ENCODE results near the gene SPATA16. TPM values are rescaled to one million over a fixed set of nuclear protein-coding genes. Genes with fewer than 3 reads are reported as not detected.
"Not testable (repeated sequence)": the region's sequence is repeated elsewhere in the genome, so short reads cannot be mapped to it uniquely, and the experiment has no call there.

SPATA16 gene, protein sequence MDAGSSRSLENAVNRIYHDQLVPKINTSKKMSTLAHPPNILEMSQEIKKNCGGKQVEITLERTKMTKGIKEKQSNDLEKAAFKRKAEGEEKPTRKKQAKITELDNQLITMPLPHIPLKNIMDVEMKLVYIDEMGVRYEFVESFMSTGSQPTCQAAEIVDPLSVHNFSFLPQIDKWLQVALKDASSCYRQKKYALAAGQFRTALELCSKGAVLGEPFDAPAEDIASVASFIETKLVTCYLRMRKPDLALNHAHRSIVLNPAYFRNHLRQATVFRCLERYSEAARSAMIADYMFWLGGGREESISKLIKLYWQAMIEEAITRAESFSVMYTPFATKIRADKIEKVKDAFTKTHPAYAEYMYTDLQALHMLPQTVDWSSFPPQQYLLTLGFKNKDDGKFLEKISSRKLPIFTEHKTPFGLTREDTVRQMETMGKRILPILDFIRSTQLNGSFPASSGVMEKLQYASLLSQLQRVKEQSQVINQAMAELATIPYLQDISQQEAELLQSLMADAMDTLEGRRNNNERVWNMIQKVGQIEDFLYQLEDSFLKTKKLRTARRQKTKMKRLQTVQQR
- not detected for total RNA-seq

DNA sequence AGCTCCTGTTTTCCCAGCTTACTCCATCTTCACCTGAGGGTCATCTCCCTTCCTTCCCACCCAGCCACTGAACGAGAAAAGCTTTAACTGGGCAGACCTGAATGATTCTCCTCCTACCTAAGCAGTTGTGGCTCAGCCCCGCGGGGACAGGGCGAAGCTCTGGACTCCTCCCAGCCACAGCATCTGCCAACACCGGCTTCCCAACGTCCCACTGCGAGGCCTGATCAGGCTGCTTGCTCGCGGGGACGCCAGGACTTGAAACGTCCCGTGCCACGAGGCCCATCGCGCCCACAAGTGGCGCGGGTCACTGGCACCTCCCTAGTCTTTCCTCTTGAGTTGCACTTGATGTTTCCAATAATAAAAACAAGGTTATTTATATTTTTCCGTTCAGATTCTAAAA lies at the start of gene SPATA16:
Gene SPATA16, minus strand, starts transcription at position 250 of the 400 bp plus-strand sequence. CDS start 23,504 bp downstream, outside the sequence.
- Histone ChIP-seq H3K4me1 (ENCODE audit: control insufficient read depth in 1 of 2, low read depth in 2 of 2) (no peaks in the 10 kb centered on the region), H3K9me3 (no peaks in the 10 kb centered on the region), H3K36me3 (no peaks in the 10 kb centered on the region), H3K27ac (no peak within 1 kb of the TSS), H3K4me3 (no peak within 1 kb of the TSS), H3K27me3 (replicated peaks; ENCODE audit: insufficient read depth) (no peaks in the 10 kb centered on the region)
- TF ChIP-seq, protein P1, sequence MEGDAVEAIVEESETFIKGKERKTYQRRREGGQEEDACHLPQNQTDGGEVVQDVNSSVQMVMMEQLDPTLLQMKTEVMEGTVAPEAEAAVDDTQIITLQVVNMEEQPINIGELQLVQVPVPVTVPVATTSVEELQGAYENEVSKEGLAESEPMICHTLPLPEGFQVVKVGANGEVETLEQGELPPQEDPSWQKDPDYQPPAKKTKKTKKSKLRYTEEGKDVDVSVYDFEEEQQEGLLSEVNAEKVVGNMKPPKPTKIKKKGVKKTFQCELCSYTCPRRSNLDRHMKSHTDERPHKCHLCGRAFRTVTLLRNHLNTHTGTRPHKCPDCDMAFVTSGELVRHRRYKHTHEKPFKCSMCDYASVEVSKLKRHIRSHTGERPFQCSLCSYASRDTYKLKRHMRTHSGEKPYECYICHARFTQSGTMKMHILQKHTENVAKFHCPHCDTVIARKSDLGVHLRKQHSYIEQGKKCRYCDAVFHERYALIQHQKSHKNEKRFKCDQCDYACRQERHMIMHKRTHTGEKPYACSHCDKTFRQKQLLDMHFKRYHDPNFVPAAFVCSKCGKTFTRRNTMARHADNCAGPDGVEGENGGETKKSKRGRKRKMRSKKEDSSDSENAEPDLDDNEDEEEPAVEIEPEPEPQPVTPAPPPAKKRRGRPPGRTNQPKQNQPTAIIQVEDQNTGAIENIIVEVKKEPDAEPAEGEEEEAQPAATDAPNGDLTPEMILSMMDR (IDR thresholded peaks at IDR 0.05), result no peak
- DNase-seq (ENCODE audit: low spot score) (no peak), ATAC-seq (ENCODE audit: insufficient number of reproducible peaks, low FRiP score, low read depth) (no peak)

DNA sequence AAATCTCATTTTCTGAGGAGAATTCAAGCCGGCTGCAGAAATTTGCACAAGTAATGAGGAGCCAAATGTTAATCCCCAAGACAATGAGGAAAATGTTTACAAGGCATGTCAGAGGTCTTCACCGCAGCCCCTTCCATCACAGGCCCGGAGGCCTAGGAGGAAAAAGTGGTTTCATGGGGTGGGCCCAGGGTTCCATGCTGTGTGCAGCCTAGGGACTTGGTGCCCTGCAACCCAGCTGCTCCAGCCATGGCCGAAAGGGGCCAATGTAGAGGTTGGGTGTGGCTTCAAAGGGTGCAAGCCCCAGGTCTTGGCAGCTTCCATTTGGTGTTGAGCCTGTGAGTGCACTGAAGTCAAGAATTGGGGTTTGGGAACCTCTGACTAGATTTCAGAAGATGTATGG lies 42.0 kb upstream of the SPATA16 start:
- H3K36me3 ChIP-seq; H3K9me3 ChIP-seq; H3K27ac ChIP-seq; DNase-seq (ENCODE audit: low spot score); H3K4me3 ChIP-seq; H3K4me1 ChIP-seq (ENCODE audit: control insufficient read depth in 1 of 2, low read depth in 2 of 2); H3K27me3 ChIP-seq (replicated peaks; ENCODE audit: insufficient read depth); ATAC-seq (ENCODE audit: insufficient number of reproducible peaks, low FRiP score, low read depth): not testable (repeated sequence)

DNA sequence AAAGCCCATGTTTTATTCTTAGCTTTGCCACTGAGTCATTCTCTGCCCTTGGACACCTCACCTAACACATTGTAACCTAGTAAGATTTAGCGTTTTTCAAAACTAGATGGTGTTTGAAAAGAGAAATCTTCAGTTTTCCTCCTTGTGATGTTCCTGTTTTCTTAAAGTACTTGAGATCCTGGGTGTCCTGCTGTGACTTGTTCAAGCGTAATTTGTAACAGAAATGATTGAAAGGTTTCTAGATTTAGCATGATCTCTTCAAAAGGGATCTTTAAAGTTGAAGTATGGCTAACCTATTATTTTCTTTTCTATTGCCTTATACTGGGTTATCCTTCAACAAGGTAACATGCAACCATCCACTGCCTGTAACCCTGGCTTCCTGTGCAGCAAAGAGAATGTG lies 32.6 kb upstream of the SPATA16 start:
- ATAC-seq (ENCODE audit: insufficient number of reproducible peaks, low FRiP score, low read depth), result no peak
- Histone ChIP-seq H3K4me1 (ENCODE audit: control insufficient read depth in 1 of 2, low read depth in 2 of 2) (no peaks in the 10 kb centered on the region), H3K36me3 (no peaks in the 10 kb centered on the region), H3K27ac (no peak overlapping the region), H3K9me3 (no peaks in the 10 kb centered on the region), H3K27me3 (replicated peaks; ENCODE audit: insufficient read depth) (no peaks in the 10 kb centered on the region), H3K4me3 (no peak overlapping the region)
- TF ChIP-seq, protein P1 (IDR thresholded peaks at IDR 0.05), result no peak
- DNase-seq (ENCODE audit: low spot score), result no peak

DNA sequence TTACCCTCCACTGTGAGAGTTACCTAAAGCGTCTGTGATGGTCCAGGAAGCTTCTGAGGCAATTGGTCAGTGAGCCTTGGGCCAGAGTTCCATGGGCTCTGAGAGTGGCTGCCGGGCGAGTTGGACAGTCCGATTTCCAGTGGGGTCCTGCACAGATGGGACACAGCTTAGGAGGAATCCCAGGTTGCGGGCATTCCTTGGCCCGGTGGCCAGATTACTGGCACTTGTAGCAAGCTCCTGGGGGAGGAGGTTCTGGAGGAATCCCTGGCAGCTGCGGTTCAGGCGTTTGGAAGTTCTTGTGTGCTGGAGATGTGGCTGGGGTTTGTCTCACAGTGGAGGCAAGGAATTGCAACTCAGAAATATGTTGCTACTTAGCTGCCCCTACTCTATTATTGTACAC lies 18.1 kb upstream of the SPATA16 start:
- H3K9me3 ChIP-seq; H3K4me3 ChIP-seq; ATAC-seq (ENCODE audit: insufficient number of reproducible peaks, low FRiP score, low read depth); H3K4me1 ChIP-seq (ENCODE audit: control insufficient read depth in 1 of 2, low read depth in 2 of 2); H3K27ac ChIP-seq; H3K36me3 ChIP-seq; H3K27me3 ChIP-seq (replicated peaks; ENCODE audit: insufficient read depth); DNase-seq (ENCODE audit: low spot score): not testable (repeated sequence)

DNA sequence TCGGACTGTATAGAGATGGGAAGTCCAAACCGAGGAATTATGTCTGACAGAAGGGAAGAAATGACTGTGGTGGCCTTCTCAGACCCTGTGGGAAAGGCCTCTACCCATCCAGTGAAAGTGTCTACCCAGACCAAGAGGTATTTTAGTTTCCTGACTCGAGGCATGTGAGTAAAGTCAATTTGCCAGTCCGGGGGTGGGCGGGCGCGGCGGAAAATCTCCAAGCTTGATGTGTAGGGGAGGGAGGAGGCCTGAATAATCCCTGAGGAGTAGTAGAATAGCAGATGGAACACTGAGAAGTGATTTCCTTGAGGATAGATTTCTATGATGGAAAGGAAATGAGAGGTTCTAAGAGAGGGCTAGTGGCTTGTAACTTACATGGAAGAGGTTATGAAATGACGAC lies 15.5 kb upstream of the SPATA16 start:
- ATAC-seq (ENCODE audit: insufficient number of reproducible peaks, low FRiP score, low read depth); H3K27me3 ChIP-seq (replicated peaks; ENCODE audit: insufficient read depth); H3K9me3 ChIP-seq; DNase-seq (ENCODE audit: low spot score); H3K27ac ChIP-seq; H3K36me3 ChIP-seq; H3K4me1 ChIP-seq (ENCODE audit: control insufficient read depth in 1 of 2, low read depth in 2 of 2); H3K4me3 ChIP-seq: not testable (repeated sequence)

DNA sequence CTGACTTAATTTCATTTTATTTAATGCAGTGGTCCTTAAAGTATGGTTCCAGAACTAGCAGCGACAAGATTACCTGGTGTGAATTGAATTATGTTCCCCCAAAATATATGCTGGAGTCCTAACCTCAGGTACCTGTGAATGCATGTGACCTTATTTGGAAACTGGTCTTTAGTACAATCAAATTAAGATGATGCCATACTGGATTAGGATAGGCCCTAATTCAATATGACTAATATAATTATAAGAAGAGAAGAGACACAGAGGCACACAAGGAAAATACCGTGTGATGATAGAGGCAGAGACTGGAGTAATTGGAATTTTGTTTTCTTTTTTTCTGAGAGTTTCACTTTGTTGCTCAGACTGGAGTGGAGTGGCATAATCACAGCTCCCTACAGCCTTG lies 12.6 kb upstream of the SPATA16 start:
- no peaks in the 10 kb centered on the region for H3K4me1 ChIP-seq (ENCODE audit: control insufficient read depth in 1 of 2, low read depth in 2 of 2)
- H3K27ac ChIP-seq, result no peak overlapping the region
- H3K9me3 ChIP-seq, result no peaks in the 10 kb centered on the region
- H3K27me3 ChIP-seq (replicated peaks; ENCODE audit: insufficient read depth), result no peaks in the 10 kb centered on the region
- ATAC-seq (ENCODE audit: insufficient number of reproducible peaks, low FRiP score, low read depth) (no peak), DNase-seq (ENCODE audit: low spot score) (no peak)
- no peak overlapping the region for H3K4me3 ChIP-seq
- no peaks in the 10 kb centered on the region for H3K36me3 ChIP-seq
- TF ChIP-seq, protein P1 (IDR thresholded peaks at IDR 0.05), result no peak

All from thoracic aorta (tissue), 2 donors.